ENCODE data around the gene RPIA. TPM values are rescaled to one million over a fixed set of nuclear protein-coding genes. Genes with fewer than 3 reads are reported as not detected.

RPIA gene
- total and polyA plus RNA-seq, 2 donors (not counting 1 experiment from before 2014, with no cell fraction given) = 6.4 to 9.4 TPM

- no peak overlapping the region for H2AFZ ChIP-seq (ENCODE audit: low read length)
- no peaks in the 10 kb centered on the region for H3K4me1 ChIP-seq (ENCODE audit: control insufficient read depth, extremely low read depth, insufficient read depth, low read length)
- H3K4me2 ChIP-seq (ENCODE audit: extremely low read depth, insufficient read depth, low read length) = no peak overlapping the region
- DNase-seq (ENCODE audit: low read depth in 2 of 2) = no peak
- no peak overlapping the region for H3K9ac ChIP-seq (ENCODE audit: insufficient read depth, low read length)
- H3K4me3 ChIP-seq (replicated peaks in 1 of 4; ENCODE audit: control extremely low read depth in 1 of 4, insufficient read depth in 1 of 4, low read depth in 3 of 4, low read length in 4 of 4) = no peak overlapping the region
- no peak for TF ChIP-seq CTCF (conservative IDR thresholded peaks at IDR 0.05 in 1 of 2, IDR thresholded peaks at IDR 0.05 in 1 of 2; ENCODE audit: low read depth in 1 of 2, low read length in 2 of 2)
- no peak for TF ChIP-seq EZH2 (IDR thresholded peaks at IDR 0.05; ENCODE audit: low read length, missing control alignments)
- no peaks in the 10 kb centered on the region for H4K20me1 ChIP-seq (ENCODE audit: control insufficient read depth, extremely low read depth, insufficient read depth, low read length)
- H3K9me3 ChIP-seq (ENCODE audit: control insufficient read depth, insufficient read depth, low read depth, low read length) = no peaks in the 10 kb centered on the region
- no peak overlapping the region for H3K27ac ChIP-seq (ENCODE audit: insufficient read depth, low read length)
- no peaks in the 10 kb centered on the region for H3K79me2 ChIP-seq (ENCODE audit: control insufficient read depth, insufficient read depth, low read length)
- no peaks in the 10 kb centered on the region for H3K36me3 ChIP-seq (ENCODE audit: control insufficient read depth, insufficient read depth, low read length)
- H3K27me3 ChIP-seq (ENCODE audit: control insufficient read depth, insufficient read depth, low read length) = no peaks in the 10 kb centered on the region
Observed at GRCh38 chr2:88680916-88681315, 10.6 kb upstream of the RPIA start.

GRCh38 chr2:88683160-88684021 is 8.1 kb upstream of the RPIA start:
- H3K27me3 ChIP-seq (ENCODE audit: control insufficient read depth, insufficient read depth, low read length) = no peaks in the 10 kb centered on the region
- H3K4me2 ChIP-seq (ENCODE audit: extremely low read depth, insufficient read depth, low read length) = no peak overlapping the region
- no peak overlapping the region for H3K27ac ChIP-seq (ENCODE audit: insufficient read depth, low read length)
- TF ChIP-seq CTCF (conservative IDR thresholded peaks at IDR 0.05 in 1 of 2, IDR thresholded peaks at IDR 0.05 in 1 of 2; ENCODE audit: low read depth in 1 of 2, low read length in 2 of 2) = no peak
- TF ChIP-seq EZH2 (IDR thresholded peaks at IDR 0.05; ENCODE audit: low read length, missing control alignments) = no peak
- no peaks in the 10 kb centered on the region for H3K9me3 ChIP-seq (ENCODE audit: control insufficient read depth, insufficient read depth, low read depth, low read length)
- H3K4me1 ChIP-seq (ENCODE audit: control insufficient read depth, extremely low read depth, insufficient read depth, low read length) = no peaks in the 10 kb centered on the region
- H2AFZ ChIP-seq (ENCODE audit: low read length) = no peak overlapping the region
- H3K79me2 ChIP-seq (ENCODE audit: control insufficient read depth, insufficient read depth, low read length) = no peaks in the 10 kb centered on the region
- H4K20me1 ChIP-seq (ENCODE audit: control insufficient read depth, extremely low read depth, insufficient read depth, low read length) = no peaks in the 10 kb centered on the region
- H3K36me3 ChIP-seq (ENCODE audit: control insufficient read depth, insufficient read depth, low read length) = no peaks in the 10 kb centered on the region
- H3K4me3 ChIP-seq (replicated peaks in 1 of 4; ENCODE audit: control extremely low read depth in 1 of 4, insufficient read depth in 1 of 4, low read depth in 3 of 4, low read length in 4 of 4) = no peak overlapping the region
- H3K9ac ChIP-seq (ENCODE audit: insufficient read depth, low read length) = no peak overlapping the region
- DNase-seq (ENCODE audit: low read depth in 2 of 2) = no peak

- no peak overlapping the region for H3K4me2 ChIP-seq (ENCODE audit: extremely low read depth, insufficient read depth, low read length)
- H3K79me2 ChIP-seq (ENCODE audit: control insufficient read depth, insufficient read depth, low read length) = no peaks in the 10 kb centered on the region
- DNase-seq (ENCODE audit: low read depth in 2 of 2) = no peak
- no peaks in the 10 kb centered on the region for H3K36me3 ChIP-seq (ENCODE audit: control insufficient read depth, insufficient read depth, low read length)
- no peak overlapping the region for H3K4me3 ChIP-seq (replicated peaks in 1 of 4; ENCODE audit: control extremely low read depth in 1 of 4, insufficient read depth in 1 of 4, low read depth in 3 of 4, low read length in 4 of 4)
- H2AFZ ChIP-seq (ENCODE audit: low read length) = no peak overlapping the region
- no peak overlapping the region for H3K27ac ChIP-seq (ENCODE audit: insufficient read depth, low read length)
- H3K27me3 ChIP-seq (ENCODE audit: control insufficient read depth, insufficient read depth, low read length) = no peaks in the 10 kb centered on the region
- no peaks in the 10 kb centered on the region for H3K9me3 ChIP-seq (ENCODE audit: control insufficient read depth, insufficient read depth, low read depth, low read length)
- TF ChIP-seq CTCF (conservative IDR thresholded peaks at IDR 0.05 in 1 of 2, IDR thresholded peaks at IDR 0.05 in 1 of 2; ENCODE audit: low read depth in 1 of 2, low read length in 2 of 2) = no peak
- TF ChIP-seq EZH2 (IDR thresholded peaks at IDR 0.05; ENCODE audit: low read length, missing control alignments) = no peak
- H3K9ac ChIP-seq (ENCODE audit: insufficient read depth, low read length) = no peak overlapping the region
- H4K20me1 ChIP-seq (ENCODE audit: control insufficient read depth, extremely low read depth, insufficient read depth, low read length) = no peaks in the 10 kb centered on the region
- H3K4me1 ChIP-seq (ENCODE audit: control insufficient read depth, extremely low read depth, insufficient read depth, low read length) = no peaks in the 10 kb centered on the region
Observed at GRCh38 chr2:88684519-88684918, 7.0 kb upstream of the RPIA start.
